Measurements from ENCODE around the gene TBC1D25. TPM values are rescaled to one million over a fixed set of nuclear protein-coding genes. Genes with fewer than 3 reads are reported as not detected.

The TBC1D25 gene
- polyA plus RNA-seq, 1 of the 3 experiments (the other 2 are of a cell fraction), result 18.4 TPM

DNA sequence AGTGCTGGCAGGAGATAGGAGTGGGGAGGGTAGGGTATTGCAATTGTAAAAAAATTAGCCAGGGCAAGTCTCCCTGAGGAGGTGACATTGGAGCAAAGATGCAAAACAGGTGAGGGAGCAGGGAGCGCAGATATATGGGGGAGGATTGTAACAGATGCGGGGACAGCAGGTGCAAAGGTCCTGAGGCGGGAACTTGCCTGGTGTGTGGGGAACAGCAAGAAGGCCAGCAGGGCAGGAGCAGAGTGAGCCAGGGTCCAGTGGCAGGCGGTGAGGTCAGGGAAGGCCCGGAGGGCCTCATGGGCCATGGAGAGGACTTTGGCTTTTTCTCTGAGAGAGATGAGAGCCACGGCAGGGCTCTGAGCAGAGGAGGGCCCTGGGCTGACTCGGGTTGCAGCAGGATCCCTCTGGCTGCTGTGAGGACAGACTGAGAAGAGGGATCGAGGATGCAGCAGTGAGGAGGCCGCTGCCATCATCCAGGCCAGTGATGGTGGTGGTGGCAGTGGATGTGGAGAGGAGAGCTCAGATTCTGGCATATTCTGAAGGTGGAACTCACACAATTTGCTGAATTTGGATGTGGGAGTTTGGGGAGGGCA, 24.6 kb upstream of the TBC1D25 start:
- Histone ChIP-seq H3K79me2 (ENCODE audit: insufficient read depth) (no peaks in the 10 kb centered on the region), H3K27ac (ENCODE audit: low read depth in 2 of 2, low read length in 1 of 2) (no peak overlapping the region), H3K4me1 (ENCODE audit: control insufficient read depth in 1 of 2, insufficient read depth in 2 of 2, low read depth in 1 of 2, low read length in 1 of 2) (peaks cover 0 to 18% of the 10 kb centered on the region in 2 experiments; a peak in 1 of 4 replicates), H3K9me2 (no peaks in the 10 kb centered on the region), H3K9me3 (no peaks in the 10 kb centered on the region), H3K9ac (no peak overlapping the region), H3K4me2 (no peak overlapping the region), H3K27me3 (ENCODE audit: insufficient read depth) (no peaks in the 10 kb centered on the region), H3K4me3 (ENCODE audit: low read depth in 2 of 2, low read length in 1 of 2) (no peak overlapping the region), H3K36me3 (replicated peaks in 1 of 2; ENCODE audit: control insufficient read depth in 1 of 2, insufficient read depth in 2 of 2, low read length in 1 of 2) (no peaks in the 10 kb centered on the region), H4K20me1 (ENCODE audit: insufficient read depth) (no peaks in the 10 kb centered on the region), H2AFZ (ENCODE audit: low read depth) (no peak overlapping the region), H3F3A (replicated peaks; ENCODE audit: insufficient read depth) (no peaks in the 10 kb centered on the region)
- WGBS (ENCODE audit: low lambda C conversion rate), result 67% methylated on average over 9 of the region's 9 CpGs
- CTCF ChIA-PET, result interaction anchor here (0.8 kb wide), 1 partner anchor 439 kb away, joined by 3 read pairs; no protein-coding TSS in a partner anchor
- POLR2A ChIA-PET, result no interaction called here
- DNase-seq, result no peak
- no peak for TF ChIP-seq FOXJ3 (CRISPR knock-in tag; IDR thresholded peaks at IDR 0.05)

DNA sequence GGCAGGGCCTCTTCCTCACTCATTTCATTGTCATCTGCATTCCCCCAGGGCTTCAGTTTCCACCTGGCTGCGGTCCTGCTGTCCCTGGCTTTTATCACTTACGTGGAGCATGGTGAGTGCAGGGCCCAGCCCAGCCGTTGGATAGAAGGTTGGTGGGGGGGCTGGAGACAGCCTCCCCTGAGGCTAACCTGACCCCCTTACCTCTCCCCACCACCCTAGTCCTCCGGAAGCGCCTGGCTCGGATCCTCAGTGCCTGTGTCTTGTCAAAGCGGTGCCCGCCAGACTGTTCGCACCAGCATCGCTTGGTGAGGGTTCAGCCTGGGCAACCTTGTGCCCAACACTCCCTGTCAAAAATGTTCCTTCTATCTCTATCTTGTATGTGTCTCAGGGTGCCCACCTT, 23.7 kb upstream of the TBC1D25 start:
- H3K27ac ChIP-seq (ENCODE audit: low read depth in 2 of 2, low read length in 1 of 2), result no peak overlapping the region
- no peaks in the 10 kb centered on the region for H3K27me3 ChIP-seq (ENCODE audit: insufficient read depth)
- POLR2A ChIA-PET, result no interaction called here
- no peaks in the 10 kb centered on the region for H3K79me2 ChIP-seq (ENCODE audit: insufficient read depth)
- H3K36me3 ChIP-seq (replicated peaks in 1 of 2; ENCODE audit: control insufficient read depth in 1 of 2, insufficient read depth in 2 of 2, low read length in 1 of 2), result no peaks in the 10 kb centered on the region
- no peaks in the 10 kb centered on the region for H3F3A ChIP-seq (replicated peaks; ENCODE audit: insufficient read depth)
- H3K9me3 ChIP-seq, result no peaks in the 10 kb centered on the region
- no peak for DNase-seq
- no peak overlapping the region for H3K4me2 ChIP-seq
- H3K9ac ChIP-seq, result no peak overlapping the region
- no peak overlapping the region for H2AFZ ChIP-seq (ENCODE audit: low read depth)
- WGBS (ENCODE audit: low lambda C conversion rate), result 48% methylated on average over 6 of the region's 10 CpGs
- H4K20me1 ChIP-seq (ENCODE audit: insufficient read depth), result no peaks in the 10 kb centered on the region
- TF ChIP-seq CHD2 (IDR thresholded peaks at IDR 0.05; ENCODE audit: low read length, partially characterized antibody) (no peak), ELF1 (IDR thresholded peaks at IDR 0.05) (no peak), GABPA (IDR thresholded peaks at IDR 0.05; ENCODE audit: low read depth) (no peak), POLR2AphosphoS5 (IDR thresholded peaks at IDR 0.05; ENCODE audit: low read depth, low read length) (no peak), EP300 (IDR thresholded peaks at IDR 0.05; ENCODE audit: borderline replicate concordance in 1 of 2, low read depth in 1 of 2, low read length in 1 of 2) (no peak)
- TF ChIP-seq, protein P1, sequence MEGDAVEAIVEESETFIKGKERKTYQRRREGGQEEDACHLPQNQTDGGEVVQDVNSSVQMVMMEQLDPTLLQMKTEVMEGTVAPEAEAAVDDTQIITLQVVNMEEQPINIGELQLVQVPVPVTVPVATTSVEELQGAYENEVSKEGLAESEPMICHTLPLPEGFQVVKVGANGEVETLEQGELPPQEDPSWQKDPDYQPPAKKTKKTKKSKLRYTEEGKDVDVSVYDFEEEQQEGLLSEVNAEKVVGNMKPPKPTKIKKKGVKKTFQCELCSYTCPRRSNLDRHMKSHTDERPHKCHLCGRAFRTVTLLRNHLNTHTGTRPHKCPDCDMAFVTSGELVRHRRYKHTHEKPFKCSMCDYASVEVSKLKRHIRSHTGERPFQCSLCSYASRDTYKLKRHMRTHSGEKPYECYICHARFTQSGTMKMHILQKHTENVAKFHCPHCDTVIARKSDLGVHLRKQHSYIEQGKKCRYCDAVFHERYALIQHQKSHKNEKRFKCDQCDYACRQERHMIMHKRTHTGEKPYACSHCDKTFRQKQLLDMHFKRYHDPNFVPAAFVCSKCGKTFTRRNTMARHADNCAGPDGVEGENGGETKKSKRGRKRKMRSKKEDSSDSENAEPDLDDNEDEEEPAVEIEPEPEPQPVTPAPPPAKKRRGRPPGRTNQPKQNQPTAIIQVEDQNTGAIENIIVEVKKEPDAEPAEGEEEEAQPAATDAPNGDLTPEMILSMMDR (IDR thresholded peaks at IDR 0.05), result no peak
- H3K9me2 ChIP-seq, result no peaks in the 10 kb centered on the region
- CTCF ChIA-PET, result no interaction called here
- peaks cover 0 to 18% of the 10 kb centered on the region in 2 experiments; a peak in 1 of 4 replicates for H3K4me1 ChIP-seq (ENCODE audit: control insufficient read depth in 1 of 2, insufficient read depth in 2 of 2, low read depth in 1 of 2, low read length in 1 of 2)
- no peak overlapping the region for H3K4me3 ChIP-seq (ENCODE audit: low read depth in 2 of 2, low read length in 1 of 2)

DNA sequence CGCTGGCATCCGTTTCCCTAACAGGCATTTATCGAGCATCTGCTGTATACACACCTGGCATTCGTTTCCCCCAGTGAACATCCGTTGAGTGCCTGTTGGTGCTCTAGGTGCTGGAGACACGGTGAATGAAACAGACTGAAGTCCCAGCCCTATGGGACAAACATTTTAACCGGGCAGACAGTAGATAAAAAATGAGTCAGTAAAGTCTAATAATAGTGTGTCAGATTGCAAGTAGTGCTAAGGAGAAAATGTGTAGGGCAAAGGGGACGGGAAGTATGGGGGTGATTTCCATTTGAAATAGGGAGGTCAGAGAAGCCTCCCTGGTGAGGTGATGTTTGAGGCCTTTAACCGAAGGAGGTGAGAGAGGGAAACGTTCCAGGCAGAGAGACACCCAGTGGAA, 23.2 kb upstream of the TBC1D25 start:
- CTCF ChIA-PET, result no interaction called here
- no peak overlapping the region; a peak in 1 of 4 replicates for H3K27ac ChIP-seq (ENCODE audit: low read depth in 2 of 2, low read length in 1 of 2)
- no peaks in the 10 kb centered on the region for H3K36me3 ChIP-seq (replicated peaks in 1 of 2; ENCODE audit: control insufficient read depth in 1 of 2, insufficient read depth in 2 of 2, low read length in 1 of 2)
- no peaks in the 10 kb centered on the region for H3K9me3 ChIP-seq
- no peak for TF ChIP-seq MXI1 (IDR thresholded peaks at IDR 0.05; ENCODE audit: low read depth, low read length)
- TF ChIP-seq, protein P1 (IDR thresholded peaks at IDR 0.05), result no peak
- TF ChIP-seq MEF2A (IDR thresholded peaks at IDR 0.05; ENCODE audit: borderline replicate concordance, low read depth), result no peak
- TF ChIP-seq, protein P2, sequence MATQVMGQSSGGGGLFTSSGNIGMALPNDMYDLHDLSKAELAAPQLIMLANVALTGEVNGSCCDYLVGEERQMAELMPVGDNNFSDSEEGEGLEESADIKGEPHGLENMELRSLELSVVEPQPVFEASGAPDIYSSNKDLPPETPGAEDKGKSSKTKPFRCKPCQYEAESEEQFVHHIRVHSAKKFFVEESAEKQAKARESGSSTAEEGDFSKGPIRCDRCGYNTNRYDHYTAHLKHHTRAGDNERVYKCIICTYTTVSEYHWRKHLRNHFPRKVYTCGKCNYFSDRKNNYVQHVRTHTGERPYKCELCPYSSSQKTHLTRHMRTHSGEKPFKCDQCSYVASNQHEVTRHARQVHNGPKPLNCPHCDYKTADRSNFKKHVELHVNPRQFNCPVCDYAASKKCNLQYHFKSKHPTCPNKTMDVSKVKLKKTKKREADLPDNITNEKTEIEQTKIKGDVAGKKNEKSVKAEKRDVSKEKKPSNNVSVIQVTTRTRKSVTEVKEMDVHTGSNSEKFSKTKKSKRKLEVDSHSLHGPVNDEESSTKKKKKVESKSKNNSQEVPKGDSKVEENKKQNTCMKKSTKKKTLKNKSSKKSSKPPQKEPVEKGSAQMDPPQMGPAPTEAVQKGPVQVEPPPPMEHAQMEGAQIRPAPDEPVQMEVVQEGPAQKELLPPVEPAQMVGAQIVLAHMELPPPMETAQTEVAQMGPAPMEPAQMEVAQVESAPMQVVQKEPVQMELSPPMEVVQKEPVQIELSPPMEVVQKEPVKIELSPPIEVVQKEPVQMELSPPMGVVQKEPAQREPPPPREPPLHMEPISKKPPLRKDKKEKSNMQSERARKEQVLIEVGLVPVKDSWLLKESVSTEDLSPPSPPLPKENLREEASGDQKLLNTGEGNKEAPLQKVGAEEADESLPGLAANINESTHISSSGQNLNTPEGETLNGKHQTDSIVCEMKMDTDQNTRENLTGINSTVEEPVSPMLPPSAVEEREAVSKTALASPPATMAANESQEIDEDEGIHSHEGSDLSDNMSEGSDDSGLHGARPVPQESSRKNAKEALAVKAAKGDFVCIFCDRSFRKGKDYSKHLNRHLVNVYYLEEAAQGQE (IDR thresholded peaks at IDR 0.05; ENCODE audit: low read depth, low read length), result no peak
- TF ChIP-seq SIN3A (IDR thresholded peaks at IDR 0.05; ENCODE audit: borderline replicate concordance, low read depth, low read length), result no peak
- no peak for TF ChIP-seq EP300 (IDR thresholded peaks at IDR 0.05; ENCODE audit: borderline replicate concordance in 1 of 2, low read depth in 1 of 2, low read length in 1 of 2)
- no peak for TF ChIP-seq POLR2AphosphoS5 (IDR thresholded peaks at IDR 0.05; ENCODE audit: low read depth, low read length)
- no peak overlapping the region for H3K4me3 ChIP-seq (ENCODE audit: low read depth in 2 of 2, low read length in 1 of 2)
- no peak for DNase-seq
- POLR2A ChIA-PET, result no interaction called here
- H3K9ac ChIP-seq, result no peak overlapping the region
- 27% methylated on average over 10 of the region's 10 CpGs for WGBS (ENCODE audit: low lambda C conversion rate)
- H3K9me2 ChIP-seq, result no peaks in the 10 kb centered on the region
- H3F3A ChIP-seq (replicated peaks; ENCODE audit: insufficient read depth), result no peaks in the 10 kb centered on the region
- no peaks in the 10 kb centered on the region for H4K20me1 ChIP-seq (ENCODE audit: insufficient read depth)
- H3K27me3 ChIP-seq (ENCODE audit: insufficient read depth), result no peaks in the 10 kb centered on the region
- H3K4me1 ChIP-seq (ENCODE audit: control insufficient read depth in 1 of 2, insufficient read depth in 2 of 2, low read depth in 1 of 2, low read length in 1 of 2), result peaks cover 0 to 20% of the 10 kb centered on the region in 2 experiments; a peak in 1 of 4 replicates
- H3K79me2 ChIP-seq (ENCODE audit: insufficient read depth), result no peaks in the 10 kb centered on the region
- H2AFZ ChIP-seq (ENCODE audit: low read depth), result no peak overlapping the region
- H3K4me2 ChIP-seq, result no peak overlapping the region
